ENCODE data around the gene WDR70.

DNA sequence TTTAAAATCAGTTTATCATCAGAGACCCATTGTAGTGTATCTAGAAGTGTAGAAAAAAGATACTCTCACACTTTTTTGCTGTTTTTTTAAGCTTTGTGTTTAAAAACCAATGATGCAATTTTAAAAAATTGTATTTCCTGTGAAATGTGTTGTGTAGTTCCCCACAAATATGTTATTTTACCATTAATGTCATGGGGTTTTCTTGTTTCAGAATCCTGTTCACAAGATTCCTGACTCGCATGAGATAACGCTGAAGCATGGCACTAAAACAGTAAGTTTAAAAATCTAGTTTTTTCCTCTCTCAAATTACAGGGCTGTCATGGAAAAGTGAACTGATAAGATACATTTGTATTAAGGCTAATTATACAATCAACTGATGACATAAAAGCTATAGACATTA, 58.6 kb downstream of the WDR70 start:
- TF ChIP-seq, protein P1, sequence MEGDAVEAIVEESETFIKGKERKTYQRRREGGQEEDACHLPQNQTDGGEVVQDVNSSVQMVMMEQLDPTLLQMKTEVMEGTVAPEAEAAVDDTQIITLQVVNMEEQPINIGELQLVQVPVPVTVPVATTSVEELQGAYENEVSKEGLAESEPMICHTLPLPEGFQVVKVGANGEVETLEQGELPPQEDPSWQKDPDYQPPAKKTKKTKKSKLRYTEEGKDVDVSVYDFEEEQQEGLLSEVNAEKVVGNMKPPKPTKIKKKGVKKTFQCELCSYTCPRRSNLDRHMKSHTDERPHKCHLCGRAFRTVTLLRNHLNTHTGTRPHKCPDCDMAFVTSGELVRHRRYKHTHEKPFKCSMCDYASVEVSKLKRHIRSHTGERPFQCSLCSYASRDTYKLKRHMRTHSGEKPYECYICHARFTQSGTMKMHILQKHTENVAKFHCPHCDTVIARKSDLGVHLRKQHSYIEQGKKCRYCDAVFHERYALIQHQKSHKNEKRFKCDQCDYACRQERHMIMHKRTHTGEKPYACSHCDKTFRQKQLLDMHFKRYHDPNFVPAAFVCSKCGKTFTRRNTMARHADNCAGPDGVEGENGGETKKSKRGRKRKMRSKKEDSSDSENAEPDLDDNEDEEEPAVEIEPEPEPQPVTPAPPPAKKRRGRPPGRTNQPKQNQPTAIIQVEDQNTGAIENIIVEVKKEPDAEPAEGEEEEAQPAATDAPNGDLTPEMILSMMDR (IDR thresholded peaks at IDR 0.05 in 2 of 3, conservative IDR thresholded peaks at IDR 0.05 in 1 of 3; ENCODE audit: control insufficient read depth in 2 of 3, extremely low read depth in 1 of 3, insufficient read depth in 1 of 3, low read depth in 3 of 3, low read length in 3 of 3), result no peak
- no peak for TF ChIP-seq SMAD5 (IDR thresholded peaks at IDR 0.05; ENCODE audit: low read depth)
- no peak for TF ChIP-seq ZZZ3 (IDR thresholded peaks at IDR 0.05; ENCODE audit: control insufficient read depth, insufficient read length, low read depth)
- TF ChIP-seq NR2F1 (conservative IDR thresholded peaks at IDR 0.05), result no peak
- no peak for TF ChIP-seq SUZ12 (IDR thresholded peaks at IDR 0.05; ENCODE audit: unreplicated experiment)

All from GM12878 (cell line).